Liver (tissue), 9 donors: Measurements from ENCODE around the gene ADGRA1. TPM values are rescaled to one million over a fixed set of nuclear protein-coding genes. Genes with fewer than 3 reads are reported as not detected.

Experiments used
- DNase-seq: peaks from one replicate; pipeline ENCODE4 v3.0.0-alpha.2; 2017; ENCODE audit warnings: low spot score
- H3K27ac ChIP-seq, 2 donors: one replicate each; pipeline ENCODE4 v1.7.0; 2013; ENCODE audit warnings: inconsistent platforms in 2 of 2, low read length in 2 of 2, control low read depth in 1 of 2, low read depth in 1 of 2, mild to moderate bottlenecking in 1 of 2
- H3K27me3 ChIP-seq, 4 donors: one replicate each; pipeline versions ENCODE4 v1.6.1 to v1.7.0; 2013; ENCODE audit warnings: low read length in 3 of 4, inconsistent platforms in 1 of 4, mild to moderate bottlenecking in 1 of 4, moderate library complexity in 1 of 4; ENCODE audit not compliant: control insufficient read depth in 4 of 4, insufficient read depth in 4 of 4
- H3K36me3 ChIP-seq, 4 donors: one replicate each; pipeline versions ENCODE4 v1.6.1 to v1.7.0; 2013; ENCODE audit warnings: low read length in 3 of 4, mild to moderate bottlenecking in 3 of 4, low read depth in 1 of 4, moderate library complexity in 1 of 4; ENCODE audit not compliant: control insufficient read depth in 4 of 4, insufficient read depth in 3 of 4
- H3K4me1 ChIP-seq, 4 donors: one replicate each; pipeline versions ENCODE4 v1.6.1 to v1.7.0; 2013; ENCODE audit warnings: low read length in 3 of 4, mild to moderate bottlenecking in 3 of 4, moderate library complexity in 1 of 4; ENCODE audit not compliant: control insufficient read depth in 4 of 4, insufficient read depth in 4 of 4
- H3K4me3 ChIP-seq, 3 donors: one replicate each; pipeline versions ENCODE4 v1.6.1 to v1.7.0; 2013; ENCODE audit warnings: low read length in 3 of 3, control low read depth in 1 of 3, low read depth in 1 of 3, mild to moderate bottlenecking in 1 of 3
- H3K9ac ChIP-seq, 2 donors: one replicate each; pipeline ENCODE4 v1.7.0; 2013; ENCODE audit warnings: low read length in 2 of 2, mild to moderate bottlenecking in 2 of 2, moderate library complexity in 2 of 2, control low read depth in 1 of 2, low read depth in 1 of 2
- H3K9me3 ChIP-seq, 4 donors: one replicate each; pipeline versions ENCODE4 v1.6.1 to v1.7.0; 2013; ENCODE audit warnings: low read length in 3 of 4; ENCODE audit not compliant: control insufficient read depth in 4 of 4
- ATF3 ChIP-seq: IDR thresholded peaks from 2 replicates; pipeline ENCODE4 v1.6.1; 2016; ENCODE audit warnings: antibody characterized with exemption
- CTCF ChIP-seq: fragments of 150-350 bp; IDR thresholded peaks from 2 replicates; pipeline ENCODE4 v1.5.1; 2017; ENCODE audit warnings: improper control_type of control experiment, low read depth, low read length; ENCODE audit not compliant: missing input control
- EGR1 ChIP-seq, 2 donors: IDR thresholded peaks; 2 replicates each; pipeline ENCODE4 v1.6.1; 2016 to 2018; ENCODE audit warnings: antibody characterized with exemption in 2 of 2, low read depth in 2 of 2
- FOXA1 ChIP-seq: IDR thresholded peaks from 2 replicates; pipeline ENCODE4 v1.6.1; 2016; ENCODE audit warnings: antibody characterized with exemption
- FOXA2 ChIP-seq: IDR thresholded peaks from 2 replicates; pipeline ENCODE4 v1.6.1; 2016; ENCODE audit warnings: antibody characterized with exemption
- GABPA ChIP-seq, 2 donors: IDR thresholded peaks in 1 of 2; conservative IDR thresholded peaks in 1 of 2; 2 replicates each; pipeline ENCODE4 v1.6.1; 2016; ENCODE audit warnings: antibody characterized with exemption in 2 of 2, mild to moderate bottlenecking in 1 of 2, moderate library complexity in 1 of 2
- HNF4A ChIP-seq, 2 donors: conservative IDR thresholded peaks; 2 replicates each; pipeline ENCODE4 v1.6.1; 2016; ENCODE audit warnings: antibody characterized with exemption in 2 of 2, mild to moderate bottlenecking in 2 of 2
- HNF4G ChIP-seq: IDR thresholded peaks from 2 replicates; pipeline ENCODE4 v1.6.1; 2016; ENCODE audit warnings: antibody characterized with exemption
- JUND ChIP-seq, 2 donors: IDR thresholded peaks; 2 replicates each; pipeline ENCODE4 v1.6.1; 2016; ENCODE audit warnings: antibody characterized with exemption in 2 of 2
- NR2F2 ChIP-seq: IDR thresholded peaks from 2 replicates; pipeline ENCODE4 v1.6.1; 2016; ENCODE audit warnings: antibody characterized with exemption
- RAD21 ChIP-seq, 2 donors: IDR thresholded peaks; 2 replicates each; pipeline ENCODE4 v1.6.1; 2016; ENCODE audit warnings: antibody characterized with exemption in 2 of 2, mild to moderate bottlenecking in 2 of 2
- RXRA ChIP-seq, 2 donors: IDR thresholded peaks; 2 replicates each; pipeline ENCODE4 v1.6.1; 2017 to 2018; ENCODE audit warnings: antibody characterized with exemption in 2 of 2, mild to moderate bottlenecking in 1 of 2
- SP1 ChIP-seq: IDR thresholded peaks from 2 replicates; pipeline ENCODE4 v1.6.1; 2018; ENCODE audit warnings: antibody characterized with exemption, mild to moderate bottlenecking
- TAF1 ChIP-seq: conservative IDR thresholded peaks from 2 replicates; pipeline ENCODE4 v1.6.1; 2016; ENCODE audit warnings: antibody characterized with exemption, mild to moderate bottlenecking
- YY1 ChIP-seq: IDR thresholded peaks from 2 replicates; pipeline ENCODE4 v1.6.1; 2016; ENCODE audit warnings: antibody characterized with exemption, mild to moderate bottlenecking
- ZBTB33 ChIP-seq: IDR thresholded peaks from 2 replicates; pipeline ENCODE4 v1.6.1; 2016; ENCODE audit warnings: antibody characterized with exemption
- WGBS: extraction: QIAGEN DNeasy Blood & Tissue Kit; methylation state at CpG from one replicate; pipeline ENCODE4 v1.1.7; 2013; 5-methylcytosine and 5-hydroxymethylcytosine counted together
- polyA plus RNA-seq, 2 donors: library from polyadenylated mRNA; stranded (reverse) in 1 of 2; unstranded in 1 of 2; fragments of 200-250 nt in 1 of 2; fragments of >200 nt in 1 of 2; fragmentation: Nextera tagmentation in 1 of 2; extraction: Ambion mirVana in 1 of 2; gene quantifications; one replicate each; pipeline versions ENCODE4 v1.2.1 to v1.2.3, GENCODE V29; 2013 to 2015
- total RNA-seq, 2 donors: library from RNA; depleted of rRNA; stranded (reverse); fragments of >200 nt; gene quantifications; one replicate each; pipeline ENCODE4 v1.2.3, GENCODE V29; 2014
- TF ChIP-seq, protein P1 (sequence below): IDR thresholded peaks from 2 replicates; pipeline ENCODE4 v1.6.1; 2016; ENCODE audit warnings: antibody characterized with exemption, mild to moderate bottlenecking
- TF ChIP-seq, protein P2 (sequence below): IDR thresholded peaks from 2 replicates; pipeline ENCODE4 v1.6.1; 2016; ENCODE audit warnings: antibody characterized with exemption
- donor health status: healthy.
- donor health status: healthy.
- donor health status: healthy.
- donor health status: healthy.
- donor health status: healthy.

ADGRA1 gene
- total and polyA plus RNA-seq, 4 donors: 0.08 to 0.70 (median 0.12) TPM; not detected in 1

DNA sequence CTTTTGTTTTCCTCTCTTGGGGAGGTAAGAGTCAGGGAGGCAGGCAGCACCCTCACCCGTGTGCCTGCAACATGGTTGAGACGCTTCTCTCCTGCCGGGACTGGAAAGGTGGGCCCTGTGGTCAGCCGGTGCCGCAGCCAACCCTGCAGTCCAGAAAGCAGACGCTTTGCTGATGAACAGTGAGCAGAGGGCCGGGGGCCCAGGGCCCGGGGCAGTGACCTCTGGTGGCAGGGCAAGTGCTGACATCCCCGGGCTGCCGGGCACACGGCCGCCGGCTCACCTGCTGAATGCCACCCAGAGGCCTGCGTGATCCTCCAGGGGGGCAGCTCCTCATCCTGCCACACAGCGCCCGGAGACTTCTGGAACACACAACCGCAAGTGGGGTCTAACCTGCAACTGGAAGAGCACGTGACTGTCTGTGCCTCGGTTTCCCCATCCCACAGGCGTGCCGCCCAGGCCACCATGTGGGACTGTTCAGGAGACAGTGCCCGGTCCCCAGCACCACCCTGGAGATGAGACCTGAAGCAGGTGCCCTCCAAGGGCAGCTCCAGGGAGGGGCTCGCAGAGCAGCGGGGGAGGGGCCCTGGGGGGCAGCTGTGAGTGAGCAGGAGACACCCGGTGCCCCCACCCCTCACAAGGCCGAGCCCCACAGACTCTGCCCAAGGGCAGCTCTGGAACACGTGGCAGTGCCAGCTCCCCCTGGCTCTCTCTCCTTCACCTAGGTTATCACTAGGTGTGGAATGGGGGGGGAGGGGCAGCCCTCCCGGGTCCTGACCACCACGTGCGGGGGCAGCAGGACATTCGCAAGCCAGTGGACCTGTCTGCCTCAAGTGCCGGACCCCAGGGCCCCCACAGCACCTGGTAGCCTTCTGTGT, 2.2 kb upstream of the ADGRA1 start:
- no peak overlapping the region for H3K9ac ChIP-seq
- WGBS: 66% methylated on average over 32 of the region's 32 CpGs
- no peaks in the 10 kb centered on the region for H3K36me3 ChIP-seq
- H3K27ac ChIP-seq: no peak overlapping the region
- no peak overlapping the region for H3K4me3 ChIP-seq
- no peak for DNase-seq
- peaks cover 0 to 16% (median 3%) of the 10 kb centered on the region in 4 donors for H3K27me3 ChIP-seq
- no peaks in the 10 kb centered on the region for H3K9me3 ChIP-seq
- peaks cover 0 to 15% (median 3%) of the 10 kb centered on the region in 4 donors for H3K4me1 ChIP-seq
- no peak for TF ChIP-seq ZBTB33

DNA sequence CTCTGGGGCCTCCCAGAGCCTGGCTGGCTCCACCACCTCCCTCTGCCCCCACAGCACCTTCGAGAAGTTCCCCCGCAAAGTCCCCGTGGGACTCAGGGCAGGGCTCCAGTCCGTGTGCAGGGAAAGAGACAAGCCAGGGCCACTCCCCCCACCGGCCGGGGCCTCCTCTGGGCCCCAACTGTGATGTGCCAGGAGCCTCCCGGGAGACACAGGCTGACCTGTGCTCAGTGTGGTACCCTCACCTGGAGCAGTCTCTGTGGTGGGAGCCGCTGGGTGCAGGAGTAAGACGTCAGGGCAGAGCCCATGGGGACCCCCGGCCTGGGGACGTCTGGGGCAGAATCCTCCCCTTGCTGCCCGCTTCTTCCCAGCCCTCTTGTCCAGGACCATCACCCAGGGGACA, 1.5 kb upstream of the ADGRA1 start:
- H3K4me1 ChIP-seq: peaks cover 0 to 15% (median 3%) of the 10 kb centered on the region in 4 donors
- no peak for TF ChIP-seq ATF3
- no peak for TF ChIP-seq NR2F2
- TF ChIP-seq JUND (IDR thresholded peaks at IDR 0.05): no peak
- TF ChIP-seq, protein P1, sequence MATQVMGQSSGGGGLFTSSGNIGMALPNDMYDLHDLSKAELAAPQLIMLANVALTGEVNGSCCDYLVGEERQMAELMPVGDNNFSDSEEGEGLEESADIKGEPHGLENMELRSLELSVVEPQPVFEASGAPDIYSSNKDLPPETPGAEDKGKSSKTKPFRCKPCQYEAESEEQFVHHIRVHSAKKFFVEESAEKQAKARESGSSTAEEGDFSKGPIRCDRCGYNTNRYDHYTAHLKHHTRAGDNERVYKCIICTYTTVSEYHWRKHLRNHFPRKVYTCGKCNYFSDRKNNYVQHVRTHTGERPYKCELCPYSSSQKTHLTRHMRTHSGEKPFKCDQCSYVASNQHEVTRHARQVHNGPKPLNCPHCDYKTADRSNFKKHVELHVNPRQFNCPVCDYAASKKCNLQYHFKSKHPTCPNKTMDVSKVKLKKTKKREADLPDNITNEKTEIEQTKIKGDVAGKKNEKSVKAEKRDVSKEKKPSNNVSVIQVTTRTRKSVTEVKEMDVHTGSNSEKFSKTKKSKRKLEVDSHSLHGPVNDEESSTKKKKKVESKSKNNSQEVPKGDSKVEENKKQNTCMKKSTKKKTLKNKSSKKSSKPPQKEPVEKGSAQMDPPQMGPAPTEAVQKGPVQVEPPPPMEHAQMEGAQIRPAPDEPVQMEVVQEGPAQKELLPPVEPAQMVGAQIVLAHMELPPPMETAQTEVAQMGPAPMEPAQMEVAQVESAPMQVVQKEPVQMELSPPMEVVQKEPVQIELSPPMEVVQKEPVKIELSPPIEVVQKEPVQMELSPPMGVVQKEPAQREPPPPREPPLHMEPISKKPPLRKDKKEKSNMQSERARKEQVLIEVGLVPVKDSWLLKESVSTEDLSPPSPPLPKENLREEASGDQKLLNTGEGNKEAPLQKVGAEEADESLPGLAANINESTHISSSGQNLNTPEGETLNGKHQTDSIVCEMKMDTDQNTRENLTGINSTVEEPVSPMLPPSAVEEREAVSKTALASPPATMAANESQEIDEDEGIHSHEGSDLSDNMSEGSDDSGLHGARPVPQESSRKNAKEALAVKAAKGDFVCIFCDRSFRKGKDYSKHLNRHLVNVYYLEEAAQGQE: no peak
- TF ChIP-seq CTCF: no peak
- TF ChIP-seq FOXA1: no peak
- no peak for TF ChIP-seq HNF4G
- no peak for TF ChIP-seq GABPA (IDR thresholded peaks at IDR 0.05 in 1 of 2, conservative IDR thresholded peaks at IDR 0.05 in 1 of 2)
- TF ChIP-seq SP1: no peak
- TF ChIP-seq RAD21 (IDR thresholded peaks at IDR 0.05): no peak
- TF ChIP-seq ZBTB33: no peak
- no peak for TF ChIP-seq YY1
- no peak for TF ChIP-seq HNF4A (conservative IDR thresholded peaks at IDR 0.05)
- no peak for TF ChIP-seq FOXA2
- TF ChIP-seq TAF1: no peak
- TF ChIP-seq, protein P2, sequence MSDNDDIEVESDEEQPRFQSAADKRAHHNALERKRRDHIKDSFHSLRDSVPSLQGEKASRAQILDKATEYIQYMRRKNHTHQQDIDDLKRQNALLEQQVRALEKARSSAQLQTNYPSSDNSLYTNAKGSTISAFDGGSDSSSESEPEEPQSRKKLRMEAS: no peak
- no peak for TF ChIP-seq EGR1 (IDR thresholded peaks at IDR 0.05; ENCODE audit: low read depth in 2 of 2)
- TF ChIP-seq RXRA (IDR thresholded peaks at IDR 0.05): no peak
- WGBS: 51% methylated on average over 12 of the region's 12 CpGs
- no peak overlapping the region for H3K9ac ChIP-seq
- no peak for DNase-seq
- no peaks in the 10 kb centered on the region for H3K9me3 ChIP-seq
- no peak overlapping the region for H3K27ac ChIP-seq
- H3K4me3 ChIP-seq: no peak overlapping the region
- H3K27me3 ChIP-seq: peaks cover 0 to 16% (median 3%) of the 10 kb centered on the region in 4 donors
- H3K36me3 ChIP-seq: no peaks in the 10 kb centered on the region
